Psoas muscle (tissue), 8 donors: ENCODE measurements around the gene EGFL8. TPM values are rescaled to one million over a fixed set of nuclear protein-coding genes. Genes with fewer than 3 reads are reported as not detected.
A peak's percentile ranks its signal among the peaks of the same experiment; 100 is the strongest.

ENCODE experiments used
- ATAC-seq, 4 donors: fragments of 200-7000 bp; cut with Tn5 transposase; one replicate each; pipeline ENCODE4 v1.9.1; 2020; ENCODE audit warnings: moderate library complexity in 3 of 4, mild to moderate bottlenecking in 2 of 4
- DNase-seq, 2 donors: peaks; one replicate each; pipeline ENCODE4 v3.0.0-alpha.2; 2020
- H3K27ac ChIP-seq: fragments of 200-600 bp; one replicate; pipeline ENCODE4 v1.8.0; 2022
- H3K27me3 ChIP-seq, 3 donors: fragments of 200-600 bp in 1 of 3; one replicate each; pipeline versions ENCODE4 v1.6.1 to v1.8.0; 2013 to 2022; ENCODE audit warnings: low read length in 2 of 3, mild to moderate bottlenecking in 2 of 3, moderate library complexity in 1 of 3; ENCODE audit not compliant: insufficient read depth in 3 of 3
- H3K36me3 ChIP-seq, 2 donors: fragments of 200-600 bp in 1 of 2; one replicate each; pipeline versions ENCODE4 v1.6.1 to v1.8.0; 2013 to 2022; ENCODE audit warnings: low read depth in 1 of 2, mild to moderate bottlenecking in 1 of 2, moderate library complexity in 1 of 2; ENCODE audit not compliant: insufficient read depth in 1 of 2
- H3K4me1 ChIP-seq: fragments of 200-600 bp; one replicate; pipeline ENCODE4 v1.8.0; 2022
- H3K4me3 ChIP-seq: fragments of 200-600 bp; one replicate; pipeline ENCODE4 v1.8.0; 2022; ENCODE audit warnings: mild to moderate bottlenecking
- H3K9me3 ChIP-seq: fragments of 200-600 bp; one replicate; pipeline ENCODE4 v1.8.0; 2022
- WGBS, 3 donors: extraction: QIAGEN DNeasy Blood & Tissue Kit; methylation state at CpG; one replicate each; pipeline versions ENCODE4 v1.1.6 to v1.1.7; 2013; 5-methylcytosine and 5-hydroxymethylcytosine counted together
- intact Hi-C, 2 donors: fragments of 100-400 bp; cut with DNase I; formaldehyde crosslinking; loops; one replicate each; pipeline versions ENCODE4 v1.11.0 to v1.14.2; 2022
- polyA plus RNA-seq, 3 donors: library from polyadenylated mRNA; stranded (reverse); fragments of 200-250 nt; gene quantifications; one replicate each; pipeline ENCODE4 v1.2.3, GENCODE V29; 2013
- total RNA-seq, 4 donors: library from RNA; stranded (reverse); fragmentation: NEBNext Ultra II Directional in 2 of 4; extraction: Animal tissue kit (Norgen Biotek cat#: 25700) in 2 of 4; gene quantifications; one replicate each; pipeline versions ENCODE4 v1.2.1 to v1.2.4, GENCODE V29; 2021 to 2023
- TF ChIP-seq, protein P1 (sequence below): fragments of 200-600 bp; IDR thresholded peaks from one replicate; pipeline ENCODE4 v1.8.0; 2022; ENCODE audit warnings: antibody characterized with exemption
- donor health status: healthy with polysubstance abuse.
- donor health status: DM: no; HTN: no; CAD: no; lungs with moderate emphysema.
- donor health status: Bipolar disorder and iron deficiency.
- donor health status: healthy.
- donor health status: DM: yes; HTN: yes; CAD: no.
- donor health status: DM: no; HTN: no; CAD: no.
- donor health status: DM: no; HTN: no; CAD: no.
- donor health status: DM: yes; HTN: yes; CAD: no.

Gene EGFL8
- total and polyA plus RNA-seq, 7 donors, result 2.0 to 7.0 (median 3.6) TPM

GRCh38 chr6:32118782-32119628 lies 45.4 kb upstream of the EGFL8 start:
- TF ChIP-seq, protein P1, sequence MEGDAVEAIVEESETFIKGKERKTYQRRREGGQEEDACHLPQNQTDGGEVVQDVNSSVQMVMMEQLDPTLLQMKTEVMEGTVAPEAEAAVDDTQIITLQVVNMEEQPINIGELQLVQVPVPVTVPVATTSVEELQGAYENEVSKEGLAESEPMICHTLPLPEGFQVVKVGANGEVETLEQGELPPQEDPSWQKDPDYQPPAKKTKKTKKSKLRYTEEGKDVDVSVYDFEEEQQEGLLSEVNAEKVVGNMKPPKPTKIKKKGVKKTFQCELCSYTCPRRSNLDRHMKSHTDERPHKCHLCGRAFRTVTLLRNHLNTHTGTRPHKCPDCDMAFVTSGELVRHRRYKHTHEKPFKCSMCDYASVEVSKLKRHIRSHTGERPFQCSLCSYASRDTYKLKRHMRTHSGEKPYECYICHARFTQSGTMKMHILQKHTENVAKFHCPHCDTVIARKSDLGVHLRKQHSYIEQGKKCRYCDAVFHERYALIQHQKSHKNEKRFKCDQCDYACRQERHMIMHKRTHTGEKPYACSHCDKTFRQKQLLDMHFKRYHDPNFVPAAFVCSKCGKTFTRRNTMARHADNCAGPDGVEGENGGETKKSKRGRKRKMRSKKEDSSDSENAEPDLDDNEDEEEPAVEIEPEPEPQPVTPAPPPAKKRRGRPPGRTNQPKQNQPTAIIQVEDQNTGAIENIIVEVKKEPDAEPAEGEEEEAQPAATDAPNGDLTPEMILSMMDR, result peak; percentile 93
- H3K4me3 ChIP-seq, result no peak overlapping the region
- intact Hi-C loops, result loop anchor here (1.0 to 5.0 kb wide), 5 partner anchors 33 to 78 kb away; partner anchors contain the start of genes PPT2 (in 2 of the 2) and PRRT1 (in 1 of the 2)
- DNase-seq (peak; percentile 87 to 92), ATAC-seq (peak; percentile 84 to 93 (median 90))
- no peak overlapping the region for H3K27ac ChIP-seq
- 20 to 22% (median 21%) methylated on average over 16 to 17 of the region's 17 CpGs for WGBS, 3 donors
- no peaks in the 10 kb centered on the region for H3K27me3 ChIP-seq
- H3K36me3 ChIP-seq, result peaks cover 5 to 93% of the 10 kb centered on the region in 2 donors
- peaks cover 7% of the 10 kb centered on the region for H3K4me1 ChIP-seq
- H3K9me3 ChIP-seq, result no peaks in the 10 kb centered on the region

GRCh38 chr6:32120573-32121059 lies 43.8 kb upstream of the EGFL8 start:
- Histone ChIP-seq H3K4me3 (no peak overlapping the region), H3K4me1 (peaks cover 7% of the 10 kb centered on the region), H3K27me3 (no peaks in the 10 kb centered on the region), H3K36me3 (peaks cover 10 to 97% of the 10 kb centered on the region in 2 donors), H3K9me3 (no peaks in the 10 kb centered on the region), H3K27ac (no peak overlapping the region)
- intact Hi-C loops, result no loop called here
- no peak for ATAC-seq
- TF ChIP-seq, protein P1, result no peak
- DNase-seq, result no peak
- 92 to 94% (median 94%) methylated on average over 11 to 12 of the region's 12 CpGs for WGBS, 3 donors

DNA sequence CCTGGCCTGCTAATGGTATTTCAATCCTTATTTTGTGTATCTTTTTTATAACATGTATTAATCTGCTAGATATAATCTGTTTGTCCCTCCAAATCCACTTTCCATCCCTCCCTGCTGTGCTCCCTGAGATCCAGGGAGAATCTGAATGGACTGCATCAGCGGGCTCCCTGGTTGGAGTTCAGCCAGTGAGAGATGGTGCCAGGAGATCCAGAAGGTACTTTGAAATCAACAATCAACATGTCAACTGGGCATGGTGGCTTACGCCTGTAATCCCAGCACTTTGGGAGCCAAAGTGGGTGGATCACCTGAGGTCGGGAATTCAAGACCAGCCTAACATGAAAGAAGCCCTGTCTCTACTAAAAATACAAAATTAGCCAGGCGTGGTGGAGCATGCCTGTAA lies 40.7 kb upstream of the EGFL8 start:
- TF ChIP-seq, protein P1, result no peak
- Histone ChIP-seq H3K4me1 (peaks cover 25% of the 10 kb centered on the region), H3K27ac (no peak overlapping the region), H3K4me3 (no peak overlapping the region), H3K27me3 (no peaks in the 10 kb centered on the region), H3K36me3 (peaks cover 10 to 83% of the 10 kb centered on the region in 2 donors), H3K9me3 (no peaks in the 10 kb centered on the region)
- 73 to 84% (median 77%) methylated on average over 4 of the region's 4 CpGs for WGBS, 3 donors
- no peak for DNase-seq
- intact Hi-C loops, result no loop called here
- ATAC-seq, result no peak

DNA sequence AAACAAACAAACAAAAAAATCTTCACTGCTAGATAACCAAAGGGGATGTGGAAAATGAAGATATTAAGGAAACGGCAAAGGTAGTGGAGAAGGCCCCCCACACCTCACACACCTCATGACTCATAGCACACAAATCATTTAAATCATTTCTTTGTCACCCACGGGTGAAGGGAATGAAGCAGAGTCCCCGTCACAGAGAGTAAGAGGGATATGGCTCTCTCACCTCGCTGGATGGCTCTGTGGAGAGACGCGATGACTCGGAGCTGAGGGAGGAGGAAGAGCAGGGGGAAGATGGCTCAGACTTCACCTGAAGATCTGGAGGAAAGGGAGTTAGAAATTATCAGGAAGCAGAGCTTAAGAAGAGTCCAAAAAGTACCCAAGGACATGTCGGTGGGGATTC lies 37.5 kb upstream of the EGFL8 start:
- H3K9me3 ChIP-seq, result no peaks in the 10 kb centered on the region
- H3K27ac ChIP-seq, result no peak overlapping the region
- TF ChIP-seq, protein P1, result no peak
- H3K4me1 ChIP-seq, result peaks cover 26% of the 10 kb centered on the region
- DNase-seq (no peak), ATAC-seq (no peak)
- 63 to 69% (median 69%) methylated on average over 8 of the region's 8 CpGs for WGBS, 3 donors
- no peaks in the 10 kb centered on the region for H3K27me3 ChIP-seq
- intact Hi-C loops, result loop anchor here (5.0 kb wide), 2 partner anchors 50 to 1160 kb away; partner anchors contain the start of genes AGPAT1 (in 1 of the 2), PFDN6 (in 1 of the 2), RNF5 (in 1 of the 2) and WDR46 (in 1 of the 2)
- peak overlapping the region; percentile 95 for H3K4me3 ChIP-seq
- peaks cover 4 to 52% of the 10 kb centered on the region in 2 donors for H3K36me3 ChIP-seq
